ENCODE measurements around the gene ZNF579.

DNA sequence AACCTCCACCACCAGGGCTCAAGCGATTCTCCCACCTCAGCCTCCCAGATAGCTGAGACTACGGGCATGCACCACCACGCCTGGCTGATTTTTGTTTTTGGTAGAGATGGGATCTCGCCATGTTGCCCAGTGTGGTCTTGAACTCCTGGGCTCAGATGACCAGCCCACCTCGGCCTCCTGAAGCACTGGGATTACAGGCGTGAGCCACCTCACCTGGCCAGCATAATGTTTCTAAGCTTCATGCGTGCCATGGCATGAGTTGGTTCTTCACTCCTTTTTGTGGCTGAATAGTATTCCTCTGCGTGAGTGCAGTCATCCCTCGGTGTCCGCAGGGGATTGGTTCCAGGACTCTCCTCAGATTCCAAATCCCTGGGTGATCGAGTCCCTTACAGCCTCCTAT is 4.2 kb upstream of the ZNF579 start:
- TF ChIP-seq, protein P1, sequence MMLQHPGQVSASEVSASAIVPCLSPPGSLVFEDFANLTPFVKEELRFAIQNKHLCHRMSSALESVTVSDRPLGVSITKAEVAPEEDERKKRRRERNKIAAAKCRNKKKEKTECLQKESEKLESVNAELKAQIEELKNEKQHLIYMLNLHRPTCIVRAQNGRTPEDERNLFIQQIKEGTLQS (IDR thresholded peaks at IDR 0.05; ENCODE audit: insufficient read depth, low read depth, low read length) = no peak
- no peak for TF ChIP-seq SP1 (IDR thresholded peaks at IDR 0.05; ENCODE audit: low read depth, low read length)
- TF ChIP-seq ZNF274 (IDR thresholded peaks at IDR 0.05; ENCODE audit: borderline replicate concordance, extremely low read depth, low read length) = no peak
- TF ChIP-seq PHF8 (conservative IDR thresholded peaks at IDR 0.05; ENCODE audit: low read depth, low read length) = no peak
- TF ChIP-seq, protein P2, sequence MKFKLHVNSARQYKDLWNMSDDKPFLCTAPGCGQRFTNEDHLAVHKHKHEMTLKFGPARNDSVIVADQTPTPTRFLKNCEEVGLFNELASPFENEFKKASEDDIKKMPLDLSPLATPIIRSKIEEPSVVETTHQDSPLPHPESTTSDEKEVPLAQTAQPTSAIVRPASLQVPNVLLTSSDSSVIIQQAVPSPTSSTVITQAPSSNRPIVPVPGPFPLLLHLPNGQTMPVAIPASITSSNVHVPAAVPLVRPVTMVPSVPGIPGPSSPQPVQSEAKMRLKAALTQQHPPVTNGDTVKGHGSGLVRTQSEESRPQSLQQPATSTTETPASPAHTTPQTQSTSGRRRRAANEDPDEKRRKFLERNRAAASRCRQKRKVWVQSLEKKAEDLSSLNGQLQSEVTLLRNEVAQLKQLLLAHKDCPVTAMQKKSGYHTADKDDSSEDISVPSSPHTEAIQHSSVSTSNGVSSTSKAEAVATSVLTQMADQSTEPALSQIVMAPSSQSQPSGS (IDR thresholded peaks at IDR 0.05; ENCODE audit: low read length) = no peak
- TF ChIP-seq SRF (IDR thresholded peaks at IDR 0.05; ENCODE audit: low read depth, low read length) = no peak
- TF ChIP-seq, protein P3, sequence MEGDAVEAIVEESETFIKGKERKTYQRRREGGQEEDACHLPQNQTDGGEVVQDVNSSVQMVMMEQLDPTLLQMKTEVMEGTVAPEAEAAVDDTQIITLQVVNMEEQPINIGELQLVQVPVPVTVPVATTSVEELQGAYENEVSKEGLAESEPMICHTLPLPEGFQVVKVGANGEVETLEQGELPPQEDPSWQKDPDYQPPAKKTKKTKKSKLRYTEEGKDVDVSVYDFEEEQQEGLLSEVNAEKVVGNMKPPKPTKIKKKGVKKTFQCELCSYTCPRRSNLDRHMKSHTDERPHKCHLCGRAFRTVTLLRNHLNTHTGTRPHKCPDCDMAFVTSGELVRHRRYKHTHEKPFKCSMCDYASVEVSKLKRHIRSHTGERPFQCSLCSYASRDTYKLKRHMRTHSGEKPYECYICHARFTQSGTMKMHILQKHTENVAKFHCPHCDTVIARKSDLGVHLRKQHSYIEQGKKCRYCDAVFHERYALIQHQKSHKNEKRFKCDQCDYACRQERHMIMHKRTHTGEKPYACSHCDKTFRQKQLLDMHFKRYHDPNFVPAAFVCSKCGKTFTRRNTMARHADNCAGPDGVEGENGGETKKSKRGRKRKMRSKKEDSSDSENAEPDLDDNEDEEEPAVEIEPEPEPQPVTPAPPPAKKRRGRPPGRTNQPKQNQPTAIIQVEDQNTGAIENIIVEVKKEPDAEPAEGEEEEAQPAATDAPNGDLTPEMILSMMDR (IDR thresholded peaks at IDR 0.05; ENCODE audit: control extremely low read depth in 1 of 3, insufficient read depth in 1 of 3, low read depth in 1 of 3, low read length in 3 of 3) = no peak
- no peak for TF ChIP-seq RFX5 (IDR thresholded peaks at IDR 0.05; ENCODE audit: borderline replicate concordance, low read depth, low read length)
- no peak for TF ChIP-seq EZH2 (IDR thresholded peaks at IDR 0.05; ENCODE audit: low read depth, low read length, severe bottlenecking)

Measured in H1 (cell line).